ACC112 (cell line): Measurements from ENCODE around the gene TRPV3.

Experiments
- H2AFZ ChIP-seq: fragments of 200-600 bp; sonication (generic); one replicate; pipeline ENCODE4 v1.6.0; 2017; ENCODE audit warnings: antibody characterized with exemption, low read length; ENCODE audit not compliant: unreplicated experiment
- H3K27ac ChIP-seq: fragments of 200-600 bp; sonication (generic); 2 replicates; pipeline ENCODE4 v1.5.1; 2014; ENCODE audit warnings: low read depth, mild to moderate bottlenecking, antibody characterized with exemption, low read length, moderate library complexity
- H3K27me3 ChIP-seq: fragments of 200-600 bp; sonication (generic); 2 replicates; pipeline ENCODE4 v1.6.1; 2014; ENCODE audit warnings: mild to moderate bottlenecking, antibody characterized with exemption, low read length, moderate library complexity, mixed read lengths; ENCODE audit not compliant: insufficient read depth
- H3K36me3 ChIP-seq: fragments of 200-600 bp; sonication (generic); 2 replicates; pipeline ENCODE4 v1.6.1; 2016; ENCODE audit warnings: mild to moderate bottlenecking, antibody characterized with exemption, low read length, moderate library complexity, mixed read lengths; ENCODE audit not compliant: insufficient read depth
- H3K4me1 ChIP-seq: fragments of 200-600 bp; sonication (generic); one replicate; pipeline ENCODE4 v1.6.1; 2016; ENCODE audit warnings: low read length, mixed read lengths; ENCODE audit not compliant: insufficient read depth, unreplicated experiment, control insufficient read depth
- H3K4me3 ChIP-seq: fragments of 200-600 bp; sonication (generic); 2 replicates; pipeline ENCODE4 v1.5.1; 2014; ENCODE audit warnings: mild to moderate bottlenecking, low read depth, low read length
- H3K79me2 ChIP-seq: fragments of 200-600 bp; sonication (generic); one replicate; pipeline ENCODE4 v1.6.0; 2016; ENCODE audit warnings: low read length; ENCODE audit not compliant: control insufficient read depth, unreplicated experiment, insufficient read depth

Gene TRPV3

GRCh38 chr17:3556239-3556915 lies 1.2 kb downstream of the TRPV3 start:
- Histone ChIP-seq H2AFZ (no peak overlapping the region), H3K27ac (no peak overlapping the region), H3K4me3 (no peak overlapping the region), H3K4me1 (no peaks in the 10 kb centered on the region), H3K27me3 (no peaks in the 10 kb centered on the region), H3K36me3 (no peaks in the 10 kb centered on the region), H3K79me2 (no peaks in the 10 kb centered on the region)

GRCh38 chr17:3555189-3555796 lies 2.3 kb downstream of the TRPV3 start:
- Histone ChIP-seq H3K36me3 (no peaks in the 10 kb centered on the region), H3K27me3 (no peaks in the 10 kb centered on the region), H3K27ac (no peak overlapping the region), H3K4me1 (no peaks in the 10 kb centered on the region), H3K79me2 (no peaks in the 10 kb centered on the region), H3K4me3 (no peak overlapping the region), H2AFZ (no peak overlapping the region)

- no peak overlapping the region for H3K27ac ChIP-seq
- no peaks in the 10 kb centered on the region for H3K79me2 ChIP-seq
- peaks cover under 1% of the 10 kb centered on the region; the same call in 1 of the 2 replicates for H3K27me3 ChIP-seq
These were observed 3.2 kb downstream of the TRPV3 start for GRCh38 chr17:3554440-3554839.

GRCh38 chr17:3553419-3554401 lies 3.9 kb downstream of the TRPV3 start:
- Histone ChIP-seq H3K27ac (no peak overlapping the region), H3K4me1 (no peaks in the 10 kb centered on the region), H3K4me3 (no peak overlapping the region), H3K27me3 (peaks cover 3% of the 10 kb centered on the region; the same call in 1 of the 2 replicates), H3K79me2 (no peaks in the 10 kb centered on the region), H3K36me3 (no peaks in the 10 kb centered on the region), H2AFZ (no peak overlapping the region)

More at GRCh38 chr17:3554440-3554839, 3.2 kb downstream of the TRPV3 start:
- Histone ChIP-seq H3K36me3 (no peaks in the 10 kb centered on the region), H3K4me3 (no peak overlapping the region), H3K4me1 (no peaks in the 10 kb centered on the region), H2AFZ (no peak overlapping the region)

- H2AFZ ChIP-seq = no peak overlapping the region
- H3K4me3 ChIP-seq = no peak overlapping the region
- peaks cover 3% of the 10 kb centered on the region; the same call in 1 of the 2 replicates for H3K27me3 ChIP-seq
- H3K36me3 ChIP-seq = no peaks in the 10 kb centered on the region
- no peaks in the 10 kb centered on the region for H3K79me2 ChIP-seq
- no peaks in the 10 kb centered on the region for H3K4me1 ChIP-seq
- H3K27ac ChIP-seq = no peak overlapping the region
These were observed 4.7 kb downstream of the TRPV3 start for GRCh38 chr17:3552916-3553315.

GRCh38 chr17:3551189-3551588 lies 6.4 kb downstream of the TRPV3 start:
- Histone ChIP-seq H3K79me2 (no peaks in the 10 kb centered on the region), H3K4me3 (no peak overlapping the region), H3K36me3 (no peaks in the 10 kb centered on the region), H2AFZ (no peak overlapping the region), H3K4me1 (no peaks in the 10 kb centered on the region), H3K27ac (no peak overlapping the region), H3K27me3 (peaks cover 3% of the 10 kb centered on the region; the same call in 1 of the 2 replicates)

GRCh38 chr17:3549610-3550162 lies 7.9 kb downstream of the TRPV3 start:
- Histone ChIP-seq H2AFZ (no peak overlapping the region), H3K36me3 (no peaks in the 10 kb centered on the region), H3K27me3 (peaks cover 3% of the 10 kb centered on the region; the same call in 1 of the 2 replicates), H3K4me1 (no peaks in the 10 kb centered on the region), H3K4me3 (no peak overlapping the region), H3K27ac (no peak overlapping the region), H3K79me2 (no peaks in the 10 kb centered on the region)

GRCh38 chr17:3547628-3548027 lies 10.0 kb downstream of the TRPV3 start:
- Histone ChIP-seq H2AFZ (no peak overlapping the region), H3K4me3 (no peak overlapping the region), H3K36me3 (no peaks in the 10 kb centered on the region), H3K79me2 (no peaks in the 10 kb centered on the region), H3K27ac (no peak overlapping the region), H3K27me3 (peaks cover 3% of the 10 kb centered on the region; the same call in 1 of the 2 replicates), H3K4me1 (no peaks in the 10 kb centered on the region)

- Histone ChIP-seq H3K36me3 (no peaks in the 10 kb centered on the region), H3K27me3 (peaks cover 3% of the 10 kb centered on the region; the same call in 1 of the 2 replicates), H2AFZ (no peak overlapping the region), H3K79me2 (no peaks in the 10 kb centered on the region), H3K27ac (no peak overlapping the region), H3K4me1 (no peaks in the 10 kb centered on the region), H3K4me3 (no peak overlapping the region)
These were observed 10.6 kb downstream of the TRPV3 start for GRCh38 chr17:3546997-3547396.

GRCh38 chr17:3546521-3546920 lies 11.1 kb downstream of the TRPV3 start:
- H3K4me1 ChIP-seq = no peaks in the 10 kb centered on the region
- H3K36me3 ChIP-seq = no peaks in the 10 kb centered on the region
- no peaks in the 10 kb centered on the region for H3K79me2 ChIP-seq
- H2AFZ ChIP-seq = no peak overlapping the region
- H3K4me3 ChIP-seq = no peak overlapping the region
- peaks cover 3% of the 10 kb centered on the region; the same call in 1 of the 2 replicates for H3K27me3 ChIP-seq
- H3K27ac ChIP-seq = no peak overlapping the region
